Activated CD4-positive, alpha-beta memory T cell treated with anti-CD3 and anti-CD28 coated beads for 36 hours (primary cell): Measurements from ENCODE around the gene CGB5. TPM values are rescaled to one million over a fixed set of nuclear protein-coding genes. Genes with fewer than 3 reads are reported as not detected.
"Not testable (repeated sequence)": the region's sequence is repeated elsewhere in the genome, so short reads cannot be mapped to it uniquely, and the experiment has no call there.

Source experiments
- CTCF ChIA-PET: fragments of 350-600 bp; sonication (Branson Sonifier 250); formaldehyde crosslinking; loops from one replicate; lab custom pipeline; 2021; ENCODE audit warnings: antibody characterized with exemption, inconsistent platforms; lab: Charles Lee
- POLR2A ChIA-PET: fragments of 350-600 bp; sonication (Branson Sonifier 250); formaldehyde crosslinking; loops from one replicate; lab custom pipeline; 2021; ENCODE audit warnings: antibody characterized with exemption; lab: Charles Lee
- DNase-seq: peaks from one replicate; pipeline ENCODE4 v3.0.0-alpha.2; 2020
- H3K27ac Mint-ChIP-seq: one replicate; pipeline ENCODE4 v1.8.0; 2021; ENCODE audit warnings: mixed read lengths
- H3K27me3 Mint-ChIP-seq: one replicate; pipeline ENCODE4 v1.8.0; 2021; ENCODE audit warnings: mixed read lengths
- H3K36me3 Mint-ChIP-seq: one replicate; pipeline ENCODE4 v1.8.0; 2021; ENCODE audit warnings: mixed read lengths
- H3K4me1 Mint-ChIP-seq: one replicate; pipeline ENCODE4 v1.8.0; 2021; ENCODE audit warnings: low read depth, mixed read lengths
- H3K4me3 Mint-ChIP-seq: one replicate; pipeline ENCODE4 v1.8.0; 2021; ENCODE audit warnings: mild to moderate bottlenecking, mixed read lengths
- H3K9me3 Mint-ChIP-seq: one replicate; pipeline ENCODE4 v1.8.0; 2021; ENCODE audit warnings: mixed read lengths
- intact Hi-C: fragments of 100-400 bp; cut with micrococcal nuclease; formaldehyde crosslinking; loops from one replicate; pipeline ENCODE4 v1.15.1; 2023
- total RNA-seq, 2 experiments: library from RNA; stranded (reverse); gene quantifications; one replicate each; pipeline ENCODE4 v1.2.3, GENCODE V29; 2021

The CGB5 gene
- total RNA-seq, 2 experiments from 2014 or later: not detected

DNA sequence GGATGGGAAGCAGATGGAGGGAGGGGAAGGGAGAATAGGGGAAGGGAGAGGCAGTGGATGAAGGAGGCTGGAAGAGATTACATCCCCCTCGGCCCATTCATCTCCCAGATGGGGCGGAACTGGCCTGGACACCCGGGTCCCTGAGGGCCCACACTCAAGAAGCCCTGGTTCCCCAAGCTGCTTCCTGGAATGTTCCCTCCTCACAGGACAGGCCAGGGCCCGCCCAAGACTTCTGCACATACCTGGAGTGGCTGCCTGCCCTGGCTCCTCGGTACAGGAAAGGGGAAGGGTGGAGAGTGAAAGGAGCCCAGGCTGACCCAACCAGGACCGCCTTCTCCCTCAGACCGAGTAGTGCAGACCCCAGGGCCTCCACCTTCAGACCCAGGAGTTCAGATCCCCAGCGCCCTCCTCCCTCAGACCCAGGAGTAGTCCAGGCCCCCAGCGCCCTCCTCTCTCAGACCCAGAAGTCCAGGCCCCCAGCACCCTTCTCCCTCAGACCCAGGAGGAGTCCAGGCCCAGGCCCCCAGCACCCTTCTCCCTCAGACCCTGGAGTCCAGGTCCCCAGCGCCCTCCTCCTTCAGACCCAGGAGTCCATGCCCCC, 20.5 kb downstream of the CGB5 start:
- POLR2A ChIA-PET: no interaction called here
- H3K27ac Mint-ChIP-seq: no peak overlapping the region
- peaks cover 49% of the 10 kb centered on the region for H3K27me3 Mint-ChIP-seq
- no peaks in the 10 kb centered on the region for H3K4me1 Mint-ChIP-seq
- no peaks in the 10 kb centered on the region for H3K36me3 Mint-ChIP-seq
- H3K9me3 Mint-ChIP-seq: no peaks in the 10 kb centered on the region
- H3K4me3 Mint-ChIP-seq: no peak overlapping the region
- no peak for DNase-seq
- CTCF ChIA-PET: no interaction called here
- intact Hi-C loops: no loop called here

DNA sequence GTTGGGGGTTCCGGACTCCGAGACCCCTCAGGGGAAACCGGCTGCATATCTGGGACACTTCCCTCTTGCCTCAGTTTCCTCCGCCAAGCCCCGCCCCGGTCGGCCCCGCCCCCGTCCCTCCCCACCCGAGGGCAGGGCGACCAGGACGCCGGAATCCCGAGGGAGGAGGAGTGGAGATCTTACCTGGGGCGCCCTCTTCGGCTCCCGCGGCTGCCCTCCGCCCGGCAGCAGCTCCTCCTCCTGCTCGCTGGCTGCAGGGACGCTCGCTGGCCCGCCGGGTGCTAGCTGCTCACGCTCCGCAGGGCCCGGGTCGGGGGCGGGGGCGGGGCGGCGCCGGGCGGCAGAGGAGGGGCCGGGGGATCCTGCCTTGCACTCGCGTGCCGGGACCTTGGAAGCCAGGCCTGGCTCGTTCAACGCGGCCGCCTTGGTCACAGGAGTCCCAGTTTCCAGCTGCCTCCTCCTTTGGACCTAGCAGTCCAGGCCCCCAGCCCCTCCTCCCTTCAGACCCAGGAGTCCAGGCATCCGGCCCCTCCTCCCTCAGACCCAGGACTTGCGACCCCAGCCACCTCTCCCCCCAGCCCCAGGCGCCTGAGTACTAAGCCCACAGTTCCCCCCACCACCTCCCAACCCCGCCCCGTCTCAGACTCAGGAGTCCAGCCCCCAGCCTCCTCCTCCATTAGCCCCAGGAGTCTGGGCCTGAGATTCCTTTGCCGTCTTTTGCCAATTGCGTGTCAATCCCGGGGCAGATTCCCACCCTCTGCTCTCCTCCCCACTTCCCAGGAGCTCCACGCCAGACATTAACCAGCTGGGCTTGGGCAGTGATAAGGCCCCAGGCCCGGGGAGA, 21.3 kb downstream of the CGB5 start, which contains the start of gene NTF4:
NTF4 (minus strand) TSS at position 51 of the 844 bp plus-strand sequence. CDS start 2,821 bp downstream, outside the sequence.
- CTCF ChIA-PET: interaction anchor here (0.5 to 1.0 kb wide), 2 partner anchors 134 to 160 kb away, joined by 3 to 4 read pairs; no protein-coding TSS in a partner anchor
- POLR2A ChIA-PET: no interaction called here
- no peak for DNase-seq
- Mint-ChIP-seq H3K36me3 (no peaks in the 10 kb centered on the region), H3K4me1 (no peaks in the 10 kb centered on the region), H3K9me3 (no peaks in the 10 kb centered on the region), H3K4me3 (no peak within 1 kb of the TSS), H3K27me3 (peaks cover 52% of the 10 kb centered on the region), H3K27ac (no peak within 1 kb of the TSS)
- intact Hi-C loops: no loop called here

DNA sequence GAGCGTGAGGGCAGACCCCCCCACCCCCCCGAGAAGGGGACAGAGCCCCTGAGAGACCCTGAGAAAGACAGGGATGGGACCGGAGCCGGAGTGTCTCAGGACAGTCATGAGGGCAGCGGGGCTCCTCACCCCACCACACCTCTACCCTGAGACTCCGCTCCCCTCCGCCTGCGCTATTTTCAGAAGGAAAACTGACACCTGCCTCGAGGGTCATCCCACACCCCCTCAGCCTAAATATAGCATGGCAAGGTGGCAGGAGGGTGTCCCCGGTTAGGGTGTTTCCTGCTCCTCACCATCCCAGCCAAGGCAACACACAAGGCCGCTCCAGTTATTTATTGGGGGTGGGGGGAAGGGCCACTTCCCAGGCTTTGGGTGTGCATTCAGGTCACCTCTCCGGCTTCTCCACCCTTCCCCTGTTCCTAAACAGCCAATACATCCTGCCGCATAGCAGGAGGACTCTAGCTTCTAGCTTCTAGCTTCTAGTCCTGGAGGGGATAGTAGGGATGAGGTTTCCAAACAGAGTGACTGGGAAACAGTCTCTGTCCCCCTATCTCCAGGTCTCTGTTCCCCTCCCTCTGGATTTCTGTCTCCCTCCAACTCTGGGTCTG, 22.4 kb downstream of the CGB5 start:
- no peak overlapping the region for H3K4me3 Mint-ChIP-seq
- intact Hi-C loops: no loop called here
- H3K27ac Mint-ChIP-seq: no peak overlapping the region
- no peak for DNase-seq
- H3K36me3 Mint-ChIP-seq: no peaks in the 10 kb centered on the region
- peaks cover 56% of the 10 kb centered on the region for H3K27me3 Mint-ChIP-seq
- no peaks in the 10 kb centered on the region for H3K9me3 Mint-ChIP-seq
- CTCF ChIA-PET: interaction anchor here (0.6 kb wide), 1 partner anchor 8 kb away, joined by 4 read pairs; no protein-coding TSS in a partner anchor
- POLR2A ChIA-PET: no interaction called here
- H3K4me1 Mint-ChIP-seq: no peaks in the 10 kb centered on the region

DNA sequence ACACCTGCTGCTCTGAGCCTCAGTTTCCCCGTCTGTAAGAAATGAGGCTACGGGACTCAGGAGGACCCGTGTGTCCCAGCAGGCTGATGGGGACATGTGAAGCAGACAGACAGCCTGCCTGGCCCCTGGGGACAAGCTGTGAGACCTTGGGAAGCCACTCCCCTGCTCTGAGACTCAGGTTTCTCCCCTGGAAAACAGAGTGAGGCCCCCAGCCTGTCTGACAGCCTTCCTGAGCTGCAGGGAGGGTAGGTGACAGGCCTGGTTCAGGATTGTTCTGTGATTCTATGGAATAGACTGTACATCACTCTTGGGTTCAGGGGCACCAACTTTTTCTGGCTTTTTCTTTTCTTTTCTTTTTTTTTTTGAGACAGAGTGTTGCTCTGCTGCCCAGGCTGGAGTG, 23.9 kb downstream of the CGB5 start:
- ChIA-PET CTCF (no interaction called here), POLR2A (no interaction called here)
- DNase-seq: no peak
- H3K4me3 Mint-ChIP-seq: no peak overlapping the region
- no peaks in the 10 kb centered on the region for H3K9me3 Mint-ChIP-seq
- intact Hi-C loops: no loop called here
- H3K36me3 Mint-ChIP-seq: no peaks in the 10 kb centered on the region
- no peak overlapping the region for H3K27ac Mint-ChIP-seq
- peaks cover 2% of the 10 kb centered on the region for H3K4me1 Mint-ChIP-seq
- H3K27me3 Mint-ChIP-seq: peaks cover 59% of the 10 kb centered on the region

DNA sequence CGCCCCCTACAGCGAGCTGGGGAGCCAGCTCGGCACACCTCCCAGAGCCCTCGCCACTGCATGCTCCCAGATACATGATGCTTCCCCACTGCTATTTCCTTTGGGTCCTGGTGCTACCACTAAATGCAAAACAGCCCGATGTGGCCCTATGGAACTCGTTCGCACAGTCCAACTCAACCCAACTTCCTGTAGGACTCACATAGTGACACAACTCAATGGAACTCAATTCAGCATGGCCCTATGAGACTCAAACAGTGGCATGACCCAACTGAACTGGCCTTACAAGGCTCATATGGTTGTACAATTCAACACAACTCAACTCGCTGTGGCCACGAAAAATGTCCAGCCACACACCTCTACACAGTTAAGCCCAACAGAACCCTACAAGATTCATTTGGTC, 25.4 kb downstream of the CGB5 start:
- intact Hi-C loops: no loop called here
- DNase-seq: no peak
- H3K36me3 Mint-ChIP-seq: no peaks in the 10 kb centered on the region
- H3K27ac Mint-ChIP-seq: no peak overlapping the region
- POLR2A ChIA-PET: no interaction called here
- CTCF ChIA-PET: interaction anchor here (1.3 kb wide), 1 partner anchor 130 kb away, joined by 3 read pairs; no protein-coding TSS in a partner anchor
- H3K27me3 Mint-ChIP-seq: peaks cover 65% of the 10 kb centered on the region
- H3K9me3 Mint-ChIP-seq: no peaks in the 10 kb centered on the region
- H3K4me1 Mint-ChIP-seq: peaks cover 11% of the 10 kb centered on the region
- no peak overlapping the region for H3K4me3 Mint-ChIP-seq

DNA sequence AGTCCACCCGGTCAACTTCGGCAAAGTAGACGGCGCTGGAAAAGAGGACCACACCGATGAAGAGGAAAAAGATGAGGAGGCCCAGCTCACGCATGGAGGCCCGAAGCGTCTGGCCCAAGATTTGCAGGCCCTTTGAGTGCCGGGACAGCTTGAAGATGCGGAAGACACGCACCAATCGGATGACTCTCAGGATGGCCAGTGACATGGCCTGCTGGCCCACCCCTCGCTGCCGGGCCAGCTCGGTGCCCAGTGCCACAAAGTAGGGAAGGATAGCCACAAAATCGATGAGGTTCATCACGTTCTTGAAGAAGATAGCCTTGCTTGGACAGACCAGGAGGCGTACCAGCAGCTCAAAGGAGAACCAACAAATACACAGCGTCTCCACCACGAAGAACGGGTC, 26.8 kb downstream of the CGB5 start:
- H3K27me3 Mint-ChIP-seq: peaks cover 61% of the 10 kb centered on the region
- H3K4me1 Mint-ChIP-seq: peaks cover 11% of the 10 kb centered on the region
- ChIA-PET CTCF (interaction anchor here (1.7 kb wide), 1 partner anchor 28 kb away, joined by 7 read pairs; no protein-coding TSS in a partner anchor), POLR2A (no interaction called here)
- intact Hi-C loops: no loop called here
- no peaks in the 10 kb centered on the region for H3K9me3 Mint-ChIP-seq
- H3K27ac Mint-ChIP-seq: no peak overlapping the region
- no peak overlapping the region for H3K4me3 Mint-ChIP-seq
- H3K36me3 Mint-ChIP-seq: no peaks in the 10 kb centered on the region
- DNase-seq: no peak

DNA sequence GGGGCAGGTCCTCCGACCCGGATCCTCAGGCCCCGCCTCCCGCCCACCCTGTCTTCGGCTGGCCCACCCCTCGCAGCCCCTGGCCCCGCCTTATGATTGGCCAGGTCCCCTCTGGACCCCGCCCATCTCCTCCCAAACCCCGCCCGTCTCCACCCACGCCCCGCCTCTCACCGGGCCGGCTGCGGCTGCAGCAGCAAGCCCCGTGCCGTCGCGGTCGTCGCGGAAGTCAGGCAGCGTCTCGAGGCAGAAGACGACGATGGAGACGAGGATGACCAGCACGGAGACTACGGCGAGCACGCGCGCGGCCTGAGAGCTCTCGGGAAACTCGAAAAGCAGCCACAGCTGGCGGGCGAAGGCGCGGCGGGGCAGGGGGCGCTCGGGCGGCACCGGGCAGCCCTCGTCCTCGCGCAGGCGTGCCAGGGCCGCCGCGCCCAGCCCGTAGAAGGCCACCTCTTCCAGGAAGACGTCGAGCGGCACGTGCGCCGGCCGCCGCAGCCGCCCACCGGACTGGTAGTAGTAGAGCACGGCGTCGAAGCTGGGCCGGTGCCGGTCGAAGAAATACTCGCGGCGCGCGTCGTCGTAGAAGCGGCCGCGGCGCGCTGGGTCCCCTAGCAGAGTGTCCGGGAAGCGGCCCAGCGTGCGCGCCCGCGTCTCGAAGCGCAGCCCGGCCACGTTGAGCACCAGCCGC, 28.4 kb downstream of the CGB5 start:
- no peaks in the 10 kb centered on the region for H3K9me3 Mint-ChIP-seq
- intact Hi-C loops: no loop called here
- H3K4me3 Mint-ChIP-seq: no peak overlapping the region
- peaks cover 11% of the 10 kb centered on the region for H3K4me1 Mint-ChIP-seq
- ChIA-PET POLR2A (no interaction called here), CTCF (interaction anchor here (0.7 to 1.6 kb wide), 2 partner anchors 63 to 74 kb away, joined by 3 to 4 read pairs; no protein-coding TSS in a partner anchor)
- no peak overlapping the region for H3K27ac Mint-ChIP-seq
- H3K36me3 Mint-ChIP-seq: no peaks in the 10 kb centered on the region
- H3K27me3 Mint-ChIP-seq: peaks cover 54% of the 10 kb centered on the region
- peak; percentile 34 for DNase-seq

DNA sequence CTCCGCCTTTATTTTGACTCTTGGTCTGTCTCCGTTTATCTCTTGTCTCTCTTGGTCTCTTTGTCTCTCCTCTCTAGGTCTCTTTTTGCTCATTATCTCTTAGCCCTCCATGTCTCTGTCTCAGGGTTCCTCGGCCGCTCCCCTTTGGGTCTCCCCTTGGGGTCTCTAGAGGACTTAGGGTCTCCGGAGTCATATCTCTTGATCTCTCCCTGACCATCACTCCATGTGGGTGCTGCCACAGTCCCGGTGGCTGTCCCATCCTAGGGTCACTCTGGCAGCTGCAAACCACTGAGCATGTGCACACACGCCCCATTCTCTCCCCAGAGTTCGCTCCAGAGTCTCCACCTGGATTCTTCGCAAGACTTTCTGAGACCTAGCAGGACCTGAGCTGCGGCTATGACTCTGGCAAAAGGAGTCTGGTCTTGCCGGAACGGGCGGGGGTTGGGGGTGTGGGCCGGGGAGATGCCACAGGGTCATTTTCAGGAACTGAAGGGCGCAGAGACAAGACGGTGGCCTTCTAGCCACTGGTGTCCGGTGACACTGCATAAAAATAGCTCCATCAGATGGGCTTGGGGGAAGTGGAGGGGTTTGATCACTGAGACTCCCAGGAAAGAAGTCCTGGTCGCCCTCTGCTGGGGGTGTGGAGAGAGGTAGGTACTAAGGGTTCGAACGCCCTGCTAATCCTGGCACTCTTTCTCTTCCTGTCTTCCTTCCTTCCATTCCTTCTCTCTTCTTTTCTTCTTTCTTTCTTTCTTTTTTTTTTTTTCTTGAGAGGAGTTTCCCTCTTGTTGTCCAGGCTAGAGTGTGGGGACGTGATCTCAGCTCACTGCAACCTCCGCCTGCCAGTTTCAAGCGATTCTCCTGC, 30.1 kb downstream of the CGB5 start:
- H3K27me3 Mint-ChIP-seq: peaks cover 45% of the 10 kb centered on the region
- ChIA-PET POLR2A (no interaction called here), CTCF (interaction anchor here (0.7 to 2.6 kb wide), 8 partner anchors 8 to 125 kb away, joined by 3 to 8 read pairs (median 4); partner anchors contain the start of genes GYS1 and RUVBL2)
- no peaks in the 10 kb centered on the region for H3K9me3 Mint-ChIP-seq
- H3K4me3 Mint-ChIP-seq: no peak overlapping the region
- no peak for DNase-seq
- no peaks in the 10 kb centered on the region for H3K36me3 Mint-ChIP-seq
- H3K27ac Mint-ChIP-seq: no peak overlapping the region
- peaks cover 11% of the 10 kb centered on the region for H3K4me1 Mint-ChIP-seq
- intact Hi-C loops: loop anchor here (2.0 kb wide), 1 partner anchor 73 kb away; no protein-coding TSS in a partner anchor

DNA sequence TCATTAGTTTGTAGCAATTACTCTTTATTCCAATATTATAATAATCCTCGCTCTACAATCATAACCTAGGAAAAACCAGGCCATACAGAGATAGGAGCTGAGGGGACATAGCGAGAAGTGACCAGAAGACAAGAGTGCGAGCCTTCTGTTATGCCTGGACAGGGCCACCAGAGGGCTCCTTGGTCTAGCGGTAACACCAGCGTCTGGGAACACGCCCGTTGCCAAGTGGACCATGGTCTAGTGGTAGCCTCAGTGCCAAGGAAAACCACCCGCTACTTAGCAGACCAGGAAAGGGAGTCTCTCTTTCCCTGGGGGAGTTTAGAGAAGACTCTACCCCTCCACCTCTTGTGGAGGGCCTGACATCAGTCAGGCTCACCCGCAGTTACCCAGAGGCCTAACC, 31.2 kb downstream of the CGB5 start:
- CTCF ChIA-PET: interaction anchor here (0.6 to 2.6 kb wide), 6 partner anchors 15 to 124 kb away, joined by 3 to 8 read pairs (median 4); no protein-coding TSS in a partner anchor

DNA sequence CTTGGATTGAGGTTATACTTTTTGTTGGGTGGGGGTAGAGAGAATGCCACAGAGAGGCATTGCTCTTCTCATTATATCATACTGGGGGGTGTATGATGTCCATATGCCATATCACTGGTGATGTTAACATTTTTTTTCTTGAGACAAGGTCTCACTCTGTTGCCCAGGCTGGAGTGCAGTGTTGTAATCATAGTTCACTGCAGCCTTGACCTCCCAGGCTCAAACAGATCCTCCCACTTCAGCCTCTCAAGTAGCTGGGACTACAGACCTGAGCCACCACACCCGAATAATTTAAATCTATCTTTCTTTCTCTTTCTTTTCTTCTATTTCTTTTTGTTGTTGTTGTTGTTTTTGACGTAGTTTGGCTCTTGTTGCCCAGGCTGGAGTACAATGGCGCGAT, 36.7 kb downstream of the CGB5 start:
- DNase-seq: no peak
- peaks cover 6% of the 10 kb centered on the region for H3K27me3 Mint-ChIP-seq
- intact Hi-C loops: loop anchor here (10.0 kb wide), 1 partner anchor 86 kb away; the partner anchor contains the start of genes GYS1 and RUVBL2
- CTCF ChIA-PET: interaction anchor here (0.6 kb wide), 1 partner anchor 87 kb away, joined by 3 read pairs; the partner anchor contains the start of genes GYS1 and RUVBL2
- H3K4me3 Mint-ChIP-seq: no peak overlapping the region
- H3K4me1 Mint-ChIP-seq: peaks cover 7% of the 10 kb centered on the region
- POLR2A ChIA-PET: no interaction called here
- no peak overlapping the region for H3K27ac Mint-ChIP-seq
- peaks cover 3% of the 10 kb centered on the region for H3K36me3 Mint-ChIP-seq
- H3K9me3 Mint-ChIP-seq: no peaks in the 10 kb centered on the region

More for the DNA sequence above, 31.2 kb downstream of the CGB5 start:
- H3K27ac Mint-ChIP-seq, POLR2A ChIA-PET, H3K4me3 Mint-ChIP-seq, H3K36me3 Mint-ChIP-seq, H3K9me3 Mint-ChIP-seq: not testable (repeated sequence)
- peak; percentile 45 for DNase-seq
- Mint-ChIP-seq H3K4me1 (peaks cover 11% of the 10 kb centered on the region), H3K27me3 (peaks cover 36% of the 10 kb centered on the region)
- intact Hi-C loops: loop anchor here (2.0 kb wide), 1 partner anchor 72 kb away; no protein-coding TSS in a partner anchor
